ENCODE results near the gene CNN2. TPM values are rescaled to one million over a fixed set of nuclear protein-coding genes. Genes with fewer than 3 reads are reported as not detected.

The CNN2 gene
- total RNA-seq, 1 donor: 508 TPM

DNA sequence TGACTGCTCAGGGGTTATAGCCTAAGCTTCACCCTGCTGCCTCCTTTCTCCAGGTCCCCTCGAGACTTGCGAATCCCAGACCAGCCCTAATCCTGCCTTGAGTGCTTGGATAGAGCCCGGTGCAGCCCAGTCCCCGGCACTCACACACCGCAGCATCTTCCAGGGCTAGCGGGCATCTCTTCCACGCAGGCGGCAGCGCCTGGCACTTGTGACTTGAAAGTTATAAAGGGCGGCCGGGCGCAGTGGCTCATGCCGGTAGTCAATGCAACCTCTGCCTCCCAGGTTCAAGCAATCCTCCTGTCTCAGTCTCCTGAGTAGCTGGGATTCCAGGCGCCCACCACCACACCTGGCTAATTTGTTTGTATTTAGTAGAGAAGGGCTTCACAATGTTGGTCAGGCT is 40.3 kb upstream of the CNN2 start:
- DNase-seq (ENCODE audit: low read depth): no peak
- TF ChIP-seq, protein P1, sequence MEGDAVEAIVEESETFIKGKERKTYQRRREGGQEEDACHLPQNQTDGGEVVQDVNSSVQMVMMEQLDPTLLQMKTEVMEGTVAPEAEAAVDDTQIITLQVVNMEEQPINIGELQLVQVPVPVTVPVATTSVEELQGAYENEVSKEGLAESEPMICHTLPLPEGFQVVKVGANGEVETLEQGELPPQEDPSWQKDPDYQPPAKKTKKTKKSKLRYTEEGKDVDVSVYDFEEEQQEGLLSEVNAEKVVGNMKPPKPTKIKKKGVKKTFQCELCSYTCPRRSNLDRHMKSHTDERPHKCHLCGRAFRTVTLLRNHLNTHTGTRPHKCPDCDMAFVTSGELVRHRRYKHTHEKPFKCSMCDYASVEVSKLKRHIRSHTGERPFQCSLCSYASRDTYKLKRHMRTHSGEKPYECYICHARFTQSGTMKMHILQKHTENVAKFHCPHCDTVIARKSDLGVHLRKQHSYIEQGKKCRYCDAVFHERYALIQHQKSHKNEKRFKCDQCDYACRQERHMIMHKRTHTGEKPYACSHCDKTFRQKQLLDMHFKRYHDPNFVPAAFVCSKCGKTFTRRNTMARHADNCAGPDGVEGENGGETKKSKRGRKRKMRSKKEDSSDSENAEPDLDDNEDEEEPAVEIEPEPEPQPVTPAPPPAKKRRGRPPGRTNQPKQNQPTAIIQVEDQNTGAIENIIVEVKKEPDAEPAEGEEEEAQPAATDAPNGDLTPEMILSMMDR (IDR thresholded peaks at IDR 0.05; ENCODE audit: insufficient read depth, low read depth, low read length): no peak
- H3K4me3 ChIP-seq (ENCODE audit: low read depth, low read length): no peak overlapping the region

DNA sequence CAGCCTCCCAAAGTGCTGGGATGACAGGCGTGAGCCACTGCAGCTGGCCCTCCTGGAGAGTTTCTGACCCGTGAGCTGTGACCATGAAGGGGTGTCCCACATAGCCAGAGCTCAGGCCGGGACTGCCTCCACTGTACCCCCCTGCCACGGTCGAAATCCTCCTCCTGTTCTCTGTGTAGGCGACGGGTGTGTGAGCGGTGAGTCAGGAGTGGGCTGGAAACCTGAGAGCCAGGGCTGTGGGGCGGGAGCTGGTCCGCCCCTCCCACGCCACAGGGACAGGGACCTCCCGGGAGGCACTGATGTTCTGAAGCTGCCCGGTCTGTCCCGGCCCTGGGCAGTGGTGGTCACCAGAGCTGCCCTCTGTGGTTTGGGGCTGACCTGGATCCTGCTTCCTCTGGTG is 38.3 kb upstream of the CNN2 start:
- TF ChIP-seq, protein P1 (IDR thresholded peaks at IDR 0.05; ENCODE audit: insufficient read depth, low read depth, low read length): no peak
- no peak for DNase-seq (ENCODE audit: low read depth)
- H3K4me3 ChIP-seq (ENCODE audit: low read depth, low read length): no peak overlapping the region

DNA sequence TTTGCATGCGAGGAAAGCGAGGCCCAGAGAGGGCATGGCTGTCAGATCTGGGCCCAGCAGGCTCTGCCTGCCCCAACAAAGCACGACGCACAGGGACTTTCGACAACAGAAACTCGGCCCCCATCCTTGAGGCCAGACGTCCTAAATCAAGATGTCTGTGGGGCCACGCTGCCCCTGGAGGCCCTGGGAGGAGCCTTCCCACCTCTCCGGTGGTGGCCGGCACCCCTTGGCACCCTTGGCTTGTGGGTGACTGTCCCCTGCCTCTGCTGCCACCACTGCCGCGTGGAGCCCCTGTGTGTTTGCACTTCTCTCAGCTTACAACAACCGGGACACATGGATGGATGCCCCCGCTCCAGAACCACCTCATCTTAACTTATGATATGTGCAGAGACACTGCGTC is 37.9 kb upstream of the CNN2 start:
- H3K4me3 ChIP-seq (ENCODE audit: low read depth, low read length): no peak overlapping the region
- TF ChIP-seq, protein P1 (IDR thresholded peaks at IDR 0.05; ENCODE audit: insufficient read depth, low read depth, low read length): no peak
- DNase-seq (ENCODE audit: low read depth): no peak

DNA sequence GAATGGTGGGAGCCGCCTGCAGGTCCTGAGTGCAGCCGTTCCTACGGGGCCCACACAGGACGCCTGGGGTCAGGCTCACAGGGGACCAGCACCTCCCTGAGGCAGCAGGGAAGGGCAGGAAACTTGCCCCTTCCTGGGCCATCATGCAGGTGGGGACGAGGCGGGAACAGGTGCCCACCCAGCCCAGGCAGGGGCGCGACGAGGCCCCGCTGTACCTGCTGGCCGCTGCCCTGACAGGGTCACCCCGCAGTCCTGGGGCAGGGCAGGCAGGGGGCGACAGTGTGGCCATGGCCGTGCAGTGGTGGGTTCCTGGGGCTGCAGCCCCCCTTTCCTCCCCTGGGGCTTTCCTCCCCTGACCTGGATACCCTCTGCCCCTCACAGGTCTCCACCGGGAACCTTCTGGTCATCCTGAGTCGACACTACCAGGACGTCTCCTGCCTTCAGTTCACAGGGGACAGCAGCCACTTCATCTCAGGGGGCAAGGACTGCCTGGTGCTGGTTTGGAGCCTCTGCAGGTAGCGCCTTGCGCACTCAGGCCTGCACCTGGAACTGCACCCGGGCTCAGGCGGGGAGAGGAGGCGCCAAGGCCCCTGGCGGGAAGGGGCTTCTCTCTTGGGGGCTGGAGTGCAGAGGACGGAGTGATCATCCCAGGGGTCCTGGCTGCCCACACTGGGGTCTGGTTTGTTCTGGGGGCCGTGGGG is 36.9 kb upstream of the CNN2 start:
- no peak overlapping the region for H3K4me3 ChIP-seq (ENCODE audit: low read depth, low read length)
- TF ChIP-seq, protein P1 (IDR thresholded peaks at IDR 0.05; ENCODE audit: insufficient read depth, low read depth, low read length): peak; percentile 40
- DNase-seq (ENCODE audit: low read depth): no peak

DNA sequence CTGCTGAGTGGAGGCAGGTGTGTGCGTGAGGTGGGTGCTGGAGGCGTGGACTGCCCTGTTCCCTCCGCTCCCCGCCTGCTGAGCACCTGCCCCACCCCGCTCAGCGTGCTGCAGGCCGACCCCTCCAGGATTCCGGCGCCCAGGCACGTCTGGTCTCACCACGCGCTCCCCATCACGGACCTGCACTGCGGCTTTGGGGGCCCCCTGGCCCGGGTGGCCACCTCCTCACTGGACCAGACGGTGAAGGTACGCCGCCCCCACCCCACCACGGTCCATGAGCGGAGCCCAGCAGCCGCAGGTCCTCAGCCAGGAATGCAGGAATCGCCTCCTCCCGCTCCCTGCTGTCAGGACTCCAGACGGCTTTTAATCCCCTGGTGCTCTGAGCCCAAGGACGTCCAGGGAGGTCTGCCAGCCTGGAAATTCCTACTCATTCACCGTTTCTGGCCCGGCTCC is 36.3 kb upstream of the CNN2 start:
- TF ChIP-seq, protein P1 (IDR thresholded peaks at IDR 0.05; ENCODE audit: insufficient read depth, low read depth, low read length): no peak
- H3K4me3 ChIP-seq (ENCODE audit: low read depth, low read length): no peak overlapping the region
- DNase-seq (ENCODE audit: low read depth): no peak

DNA sequence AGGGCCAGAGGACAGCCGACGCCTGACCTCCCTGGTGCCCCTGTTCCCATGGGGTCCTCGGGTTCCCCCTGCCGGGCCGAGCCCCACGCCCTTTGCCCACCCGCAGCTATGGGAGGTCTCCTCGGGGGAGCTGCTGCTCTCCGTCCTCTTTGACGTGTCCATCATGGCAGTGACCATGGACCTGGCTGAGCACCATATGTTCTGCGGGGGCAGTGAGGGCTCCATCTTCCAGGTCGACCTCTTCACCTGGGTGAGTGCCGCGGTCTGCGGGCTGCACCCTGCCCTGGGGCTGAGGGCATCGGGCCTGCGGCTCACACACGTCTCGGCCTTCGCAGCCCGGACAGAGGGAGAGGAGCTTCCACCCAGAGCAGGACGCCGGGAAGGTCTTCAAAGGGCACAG is 35.7 kb upstream of the CNN2 start:
- H3K4me3 ChIP-seq (ENCODE audit: low read depth, low read length): no peak overlapping the region
- TF ChIP-seq, protein P1 (IDR thresholded peaks at IDR 0.05; ENCODE audit: insufficient read depth, low read depth, low read length): no peak
- DNase-seq (ENCODE audit: low read depth): no peak
